GM19023 (cell line): Measurements from ENCODE around the gene UNC93B1.
A peak's percentile ranks its signal among the peaks of the same experiment; 100 is the strongest.

ENCODE experiments used
- ATAC-seq: cut with Tn5 transposase; IDR thresholded peaks from one replicate; pipeline ENCODE4 v1.9.1; 2021; ENCODE audit warnings: mild to moderate bottlenecking, moderate library complexity; ENCODE audit not compliant: unreplicated experiment

Gene UNC93B1

DNA sequence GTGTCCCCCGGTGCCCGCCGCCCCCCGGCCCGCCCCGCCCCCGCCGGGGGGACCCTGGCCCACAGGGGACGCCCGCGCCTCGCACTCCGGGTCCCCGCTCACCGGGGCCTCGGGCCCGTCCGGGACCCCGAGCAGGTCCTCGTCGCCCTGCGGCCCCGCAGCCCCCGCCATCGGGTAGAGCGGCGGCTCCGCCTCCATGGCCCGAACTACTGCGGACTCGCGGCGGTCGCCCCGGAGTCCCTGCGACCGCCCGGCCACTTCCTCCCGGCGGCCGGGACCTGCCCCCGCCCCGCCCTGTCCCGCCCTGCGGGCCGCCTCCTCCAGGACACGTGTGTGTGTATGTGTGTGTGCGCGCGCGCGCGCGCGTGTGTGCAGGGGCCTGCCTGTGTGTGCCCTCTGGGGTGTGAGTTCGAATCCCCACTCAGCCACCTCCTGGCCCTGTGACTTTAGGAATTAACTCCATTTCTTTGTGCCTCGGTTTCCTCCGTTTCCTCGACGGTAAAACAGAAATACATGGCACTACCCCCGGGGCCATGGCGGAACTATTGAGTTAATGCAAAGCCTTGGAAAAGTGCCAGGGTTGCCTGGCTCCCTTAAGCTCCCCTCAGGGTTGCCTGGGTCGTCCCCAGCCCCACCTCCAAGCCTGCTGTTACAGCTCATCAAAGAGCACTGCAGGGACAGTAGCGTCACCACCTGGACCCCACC, at the start of gene UNC93B1:
Gene UNC93B1, minus strand, starts transcription at position 252 of the 705 bp plus-strand sequence. Its CDS starts 54 bp downstream, at position 198.
- ATAC-seq = peak; percentile 56

GRCh38 chr11:68053117-68053516, 49.2 kb upstream of the UNC93B1 start:
- ATAC-seq = no peak

- ATAC-seq = no peak
Measured at GRCh38 chr11:68052137-68052873, 48.4 kb upstream of the UNC93B1 start.

- no peak for ATAC-seq
Measured at GRCh38 chr11:68051191-68052136, 47.6 kb upstream of the UNC93B1 start.

DNA sequence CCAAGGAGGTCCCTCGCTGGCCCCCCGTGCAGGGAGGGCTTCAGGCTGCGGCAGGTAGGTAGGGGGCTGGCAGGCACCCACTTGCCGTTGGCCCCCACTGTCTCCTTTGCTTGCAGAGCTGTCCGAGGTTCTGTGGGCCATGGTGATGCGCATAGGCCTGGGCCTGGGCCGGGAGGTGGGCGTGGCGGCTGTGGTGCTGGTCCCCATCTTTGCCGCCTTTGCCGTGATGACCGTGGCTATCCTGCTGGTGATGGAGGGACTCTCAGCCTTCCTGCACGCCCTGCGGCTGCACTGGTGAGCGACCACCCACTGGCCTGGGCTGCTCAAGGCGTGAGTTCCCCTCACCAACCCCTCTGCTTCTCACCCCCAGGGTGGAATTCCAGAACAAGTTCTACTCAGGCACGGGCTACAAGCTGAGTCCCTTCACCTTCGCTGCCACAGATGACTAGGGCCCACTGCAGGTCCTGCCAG, 46.5 kb upstream of the UNC93B1 start:
- no peak for ATAC-seq

DNA sequence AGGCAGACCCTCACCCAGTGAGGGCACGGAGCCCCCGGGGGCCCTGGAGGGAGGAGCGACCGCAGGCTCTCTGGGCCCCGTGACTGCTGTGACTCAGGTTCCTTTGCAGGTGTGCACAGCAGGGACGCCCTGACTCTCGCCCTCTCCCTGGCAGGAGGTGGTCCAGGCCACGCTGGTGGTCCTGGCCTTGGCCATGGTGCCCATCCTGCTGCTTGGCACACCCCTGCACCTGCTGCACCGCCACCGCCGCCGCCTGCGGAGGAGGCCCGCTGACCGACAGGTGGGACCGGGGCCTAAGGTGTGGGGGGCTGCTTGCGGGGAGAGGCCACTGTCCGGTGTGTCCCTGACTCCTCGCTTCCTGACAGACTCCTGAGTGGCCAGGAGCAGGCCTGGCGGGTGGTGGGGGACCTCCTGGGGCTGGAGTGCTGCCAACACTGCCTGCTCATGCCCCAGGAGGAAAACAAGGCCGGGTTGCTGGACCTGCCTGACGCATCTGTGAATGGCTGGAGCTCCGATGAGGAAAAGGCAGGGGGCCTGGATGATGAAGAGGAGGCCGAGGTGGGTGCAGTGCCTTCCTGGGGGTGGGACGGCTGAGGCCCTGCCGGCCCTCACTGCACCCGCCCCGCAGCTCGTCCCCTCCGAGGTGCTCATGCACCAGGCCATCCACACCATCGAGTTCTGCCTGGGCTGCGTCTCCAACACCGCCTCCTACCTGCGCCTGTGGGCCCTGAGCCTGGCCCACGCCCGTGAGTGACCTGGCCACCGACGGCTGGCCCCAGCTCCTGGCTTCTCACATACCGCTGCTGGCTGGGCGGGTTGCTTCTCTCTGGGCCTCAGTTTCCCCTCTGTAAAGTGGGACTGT, 45.8 kb upstream of the UNC93B1 start:
- no peak for ATAC-seq

- ATAC-seq = no peak
Measured at GRCh38 chr11:68048681-68049508, 45.0 kb upstream of the UNC93B1 start.

GRCh38 chr11:68047437-68048290, 43.8 kb upstream of the UNC93B1 start:
- no peak for ATAC-seq

GRCh38 chr11:68044898-68045351, 41.0 kb upstream of the UNC93B1 start:
- ATAC-seq = no peak

GRCh38 chr11:68044145-68044813, 40.4 kb upstream of the UNC93B1 start:
- ATAC-seq = no peak

DNA sequence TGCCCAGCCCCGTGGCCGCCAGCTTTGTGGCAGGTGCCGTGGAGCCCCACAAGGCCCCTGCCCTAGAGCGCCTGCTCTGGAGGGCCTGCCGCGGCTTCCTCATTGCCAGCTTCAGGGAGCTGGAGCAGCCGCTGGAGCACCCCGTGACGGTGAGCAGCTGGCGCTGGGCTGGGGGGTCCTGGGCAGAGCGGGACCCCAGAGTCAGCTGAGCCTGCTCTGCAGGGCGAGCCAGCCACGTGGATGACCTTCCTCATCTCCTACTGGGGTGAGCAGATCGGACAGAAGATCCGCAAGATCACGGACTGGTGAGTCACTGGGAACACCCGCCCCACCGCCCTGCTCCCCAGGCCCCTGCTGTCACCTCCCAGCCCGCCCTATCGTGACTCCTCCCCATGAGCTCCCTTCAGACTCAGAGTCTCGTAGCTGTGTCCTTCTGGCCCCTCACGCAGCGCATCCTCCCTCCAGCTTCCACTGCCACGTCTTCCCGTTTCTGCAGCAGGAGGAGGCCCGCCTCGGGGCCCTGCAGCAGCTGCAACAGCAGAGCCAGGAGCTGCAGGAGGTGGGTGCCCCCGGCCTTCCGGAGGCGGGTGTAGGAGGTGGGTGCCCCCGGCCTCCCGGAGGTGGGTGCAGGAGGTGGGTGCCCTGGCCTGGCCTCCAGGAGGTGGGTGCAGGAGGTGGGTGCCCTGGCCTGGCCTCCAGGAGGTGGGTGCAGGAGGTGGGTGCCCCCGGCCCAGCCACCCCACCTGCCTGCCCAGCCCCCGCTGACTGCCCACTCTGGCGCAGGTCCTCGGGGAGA, 39.6 kb upstream of the UNC93B1 start:
- ATAC-seq = no peak

DNA sequence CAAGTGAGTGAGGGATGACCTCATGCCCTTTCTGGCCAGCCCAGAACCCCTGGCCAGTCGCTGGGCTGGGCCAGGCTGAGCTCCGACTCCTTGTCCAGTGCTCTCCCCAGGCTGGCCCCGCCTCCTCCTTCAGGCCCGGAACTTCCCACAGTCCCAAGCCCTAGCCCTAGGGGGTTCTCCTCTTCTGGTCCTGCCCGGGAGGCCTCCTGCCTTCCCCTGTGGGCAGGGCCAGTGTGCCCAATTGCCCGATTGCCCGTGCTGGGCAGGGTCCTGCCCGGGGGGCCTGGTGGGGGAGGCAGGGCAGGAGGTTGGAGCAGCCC, 39.1 kb upstream of the UNC93B1 start:
- no peak for ATAC-seq

GRCh38 chr11:68042219-68043028, 38.5 kb upstream of the UNC93B1 start:
- no peak for ATAC-seq

DNA sequence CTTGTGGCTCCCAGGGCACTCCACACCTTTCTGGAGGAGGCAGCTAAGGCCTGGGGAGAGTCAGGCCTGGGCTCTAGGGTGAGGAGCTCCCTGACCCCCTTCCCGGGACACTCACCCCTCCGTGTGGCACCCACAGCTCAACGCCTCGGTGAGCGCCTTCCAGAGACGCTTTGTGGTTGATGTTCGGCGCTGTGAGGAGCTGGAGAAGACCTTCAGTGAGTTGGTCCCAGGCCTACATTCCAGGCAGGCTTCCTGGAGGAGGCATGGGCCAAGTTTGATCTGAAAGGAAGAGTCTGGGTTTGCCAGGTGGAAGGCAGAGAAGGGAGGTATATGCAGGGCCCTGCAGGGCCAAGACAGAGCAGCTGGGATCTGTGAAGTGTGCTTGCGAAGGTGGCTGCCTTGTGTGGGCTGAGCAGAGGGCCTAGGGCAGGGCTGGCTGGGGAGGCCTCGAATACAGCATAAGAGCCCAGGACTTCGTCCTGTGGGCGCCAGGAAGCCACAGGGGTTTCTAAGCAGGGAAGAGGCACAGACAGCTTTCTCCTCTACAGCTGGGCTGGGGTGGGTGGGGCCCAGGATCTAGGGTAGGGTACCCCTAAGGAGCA, 37.8 kb upstream of the UNC93B1 start:
- no peak for ATAC-seq

- ATAC-seq = no peak
Measured at GRCh38 chr11:68040957-68041591, 37.2 kb upstream of the UNC93B1 start.
